ENCODE data around the gene ADA.
A peak's percentile ranks its signal among the peaks of the same experiment; 100 is the strongest.
"Not testable (repeated sequence)": the region's sequence is repeated elsewhere in the genome, so short reads cannot be mapped to it uniquely, and the experiment has no call there.

Gene ADA

DNA sequence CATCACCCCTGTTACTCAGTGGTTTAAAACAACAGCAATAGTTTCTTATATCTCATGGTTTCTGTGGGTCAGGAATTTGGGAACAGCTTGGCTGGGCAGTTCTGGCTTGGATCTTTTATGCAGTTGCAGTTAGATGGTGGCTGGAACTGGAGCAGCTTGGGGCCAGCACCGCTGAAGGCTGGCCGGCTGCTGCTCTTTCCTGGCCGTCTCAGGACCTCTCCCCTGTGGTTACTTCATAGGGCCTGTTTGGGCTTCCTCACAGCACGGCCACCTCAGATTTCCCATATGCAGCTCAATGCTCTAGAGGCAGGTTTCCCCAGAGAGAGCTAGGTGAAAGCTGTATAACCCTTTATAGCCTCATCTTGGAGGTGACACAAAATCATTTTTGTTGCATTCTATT, 53.6 kb downstream of the ADA start:
- DNase-seq = no peak

DNA sequence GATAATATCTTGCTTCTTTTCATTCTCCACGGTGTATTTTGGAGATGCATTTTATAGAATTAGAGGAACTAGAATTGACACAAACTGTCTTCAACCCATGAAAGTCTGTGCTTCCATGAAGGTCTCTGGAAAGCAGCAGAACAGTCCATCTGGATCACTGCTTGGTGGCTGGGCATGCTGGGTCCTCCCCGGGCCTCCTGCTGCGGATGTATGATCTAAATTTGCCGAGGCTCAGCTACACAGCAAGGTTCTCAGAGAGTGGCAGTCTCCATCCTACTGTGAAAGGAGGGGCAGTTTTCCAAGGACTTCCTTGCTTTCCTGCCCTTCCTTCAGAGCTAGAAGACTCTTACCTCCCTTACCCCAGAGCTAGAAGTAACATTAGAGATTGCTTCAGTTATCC, 54.0 kb downstream of the ADA start:
- DNase-seq = no peak

DNA sequence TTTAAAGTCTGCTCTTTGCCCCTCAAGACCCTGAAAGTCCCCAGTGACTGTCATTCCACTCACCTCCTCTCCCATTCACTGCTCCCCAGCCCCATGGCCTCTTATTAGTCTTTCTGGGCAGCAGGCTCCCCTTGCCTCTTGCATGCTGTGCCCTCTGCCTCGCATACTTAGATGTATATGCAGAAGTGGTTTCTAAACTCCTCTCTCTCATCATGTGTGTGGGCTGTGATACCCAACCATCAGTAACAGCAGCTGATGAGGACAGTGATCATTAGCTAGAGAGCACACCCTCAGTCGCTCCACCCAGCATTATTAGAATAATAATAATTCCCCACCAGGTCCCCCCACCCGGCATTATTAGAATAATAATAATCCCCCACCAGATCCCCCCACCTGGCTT, 54.6 kb downstream of the ADA start:
- no peak for DNase-seq

DNA sequence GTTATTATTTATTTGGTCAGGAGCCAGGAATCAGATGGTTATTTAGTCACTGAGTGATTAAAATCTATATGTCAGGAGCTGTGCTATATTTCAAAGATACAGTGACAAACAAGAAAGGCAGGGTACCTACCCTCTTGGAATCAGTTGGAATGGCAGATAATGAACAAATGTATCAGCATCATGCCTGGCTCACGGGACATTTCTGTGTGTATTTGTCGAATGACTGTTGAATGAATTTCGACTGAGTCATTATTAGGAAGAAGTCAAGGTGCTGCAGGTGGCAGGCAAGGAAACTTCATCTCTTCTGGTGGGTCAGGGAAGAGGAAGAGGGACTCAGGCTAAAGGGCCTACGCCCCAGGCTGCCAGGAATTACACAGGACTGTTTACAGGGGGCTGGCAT, 55.5 kb downstream of the ADA start:
- no peak for DNase-seq

DNA sequence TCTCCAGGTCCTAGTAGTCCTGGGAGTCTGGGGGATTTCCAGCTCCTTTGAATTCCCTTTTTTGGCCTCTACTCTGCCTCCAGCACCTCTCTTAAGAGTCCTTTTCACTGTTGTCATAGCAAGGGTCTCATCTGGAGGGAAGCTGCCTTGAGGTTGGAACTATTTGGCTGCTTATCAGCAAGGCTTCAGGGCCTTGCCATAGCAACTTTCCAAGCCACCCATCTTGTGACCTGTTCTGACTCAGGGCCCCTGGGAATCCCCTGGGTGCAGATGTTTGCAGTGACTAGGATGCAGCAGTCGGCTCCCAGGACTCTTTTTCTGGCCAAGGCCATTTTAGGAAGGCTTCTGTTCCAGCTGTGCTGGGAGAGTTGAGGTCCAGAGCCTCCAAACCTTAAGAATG, 56.8 kb downstream of the ADA start:
- no peak for DNase-seq

DNA sequence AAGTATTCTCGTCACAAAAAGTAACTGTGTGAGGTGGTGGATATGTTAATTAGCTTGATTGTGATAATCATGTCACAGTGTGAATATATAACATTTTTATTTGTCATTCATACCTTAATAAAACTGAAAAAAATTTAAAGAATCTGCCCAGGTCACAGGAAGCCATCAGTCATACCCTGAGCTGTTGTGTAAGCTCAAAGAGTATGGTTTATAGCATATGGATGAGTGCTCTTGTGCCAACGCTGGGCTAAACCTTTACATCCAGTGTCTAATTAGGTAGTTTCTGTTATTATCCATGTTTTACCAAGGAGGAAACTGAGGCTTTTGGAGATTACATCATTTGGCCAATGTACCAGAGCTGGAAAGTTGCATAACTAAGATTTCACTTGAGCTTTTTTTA, 57.7 kb downstream of the ADA start:
- DNase-seq = no peak

DNA sequence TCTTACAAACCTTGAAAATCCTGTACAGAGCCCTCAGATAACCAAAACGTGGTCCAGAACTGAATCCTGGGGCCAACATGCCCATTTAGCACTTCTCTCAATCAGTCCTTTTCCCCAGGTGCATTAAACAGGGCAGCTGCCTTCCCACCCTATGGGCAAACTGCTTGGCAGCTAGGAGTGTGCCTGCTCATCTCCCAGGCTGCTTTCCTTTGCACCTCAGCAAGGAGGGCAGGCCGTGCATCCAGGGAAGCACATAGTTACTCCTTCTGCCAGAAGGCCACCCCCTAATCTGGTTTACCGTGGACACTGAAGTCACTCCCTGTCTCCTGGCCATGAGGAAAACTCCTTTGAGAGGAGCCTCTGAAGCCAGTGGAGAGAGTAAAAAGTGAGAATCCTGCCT, 59.1 kb downstream of the ADA start:
- no peak for DNase-seq

DNA sequence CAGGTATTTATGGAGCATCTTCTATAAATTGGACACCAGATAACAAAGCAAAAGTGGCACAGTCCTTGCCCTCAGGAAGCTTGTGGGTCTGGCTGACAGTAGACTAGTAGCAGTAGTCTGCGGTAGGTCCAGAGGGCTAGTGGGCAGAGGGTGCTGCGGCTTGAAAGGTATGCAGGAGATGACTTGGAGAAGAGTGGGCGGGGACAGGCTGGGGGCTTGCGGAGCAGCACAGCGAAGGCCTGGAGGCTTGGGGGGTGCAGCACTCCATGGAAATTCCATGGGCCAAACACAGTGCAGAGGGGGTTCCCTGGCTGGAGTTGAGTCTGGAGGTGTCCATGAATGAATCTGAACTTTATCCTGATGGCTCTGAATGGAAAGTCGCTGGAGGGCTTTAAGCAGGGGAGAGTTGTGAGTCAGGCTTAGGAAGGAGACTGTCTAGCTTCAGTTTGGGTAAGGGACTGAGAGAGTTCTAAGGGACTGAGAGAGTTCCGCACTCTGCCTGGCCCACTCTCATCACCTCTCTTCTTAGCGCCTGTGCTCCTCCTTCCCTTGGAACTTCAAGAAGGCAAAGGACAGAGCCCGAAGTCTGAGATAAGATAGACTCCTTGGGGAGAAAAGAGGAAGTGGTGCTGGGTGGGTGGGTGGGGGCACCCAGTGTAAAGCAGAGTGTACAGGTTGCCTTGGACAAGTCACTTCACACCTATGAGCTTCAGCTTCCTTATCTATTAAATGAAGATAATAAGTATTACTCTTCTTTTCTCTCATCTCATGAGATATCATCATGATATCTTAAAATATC, 60.3 kb downstream of the ADA start:
- no peak for DNase-seq

DNA sequence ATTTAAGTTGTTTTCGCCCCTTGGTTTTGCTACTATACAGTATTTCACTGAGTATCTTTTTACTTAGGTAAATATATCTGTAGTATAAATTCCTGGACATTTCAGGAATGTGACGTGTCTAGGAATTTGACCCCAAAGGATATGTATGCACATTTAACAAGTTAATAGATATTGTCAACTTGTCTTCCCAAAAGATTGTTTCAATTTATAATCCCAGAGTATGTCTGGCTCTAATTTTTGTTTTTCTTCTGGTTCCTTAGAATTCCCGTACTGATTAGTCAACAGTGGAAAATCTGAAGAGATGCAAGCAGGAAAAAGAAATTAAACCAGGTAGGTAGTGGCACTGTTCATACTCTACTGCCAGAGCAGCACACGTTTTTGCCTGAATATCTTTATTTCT, 62.0 kb downstream of the ADA start:
- no peak for DNase-seq

DNA sequence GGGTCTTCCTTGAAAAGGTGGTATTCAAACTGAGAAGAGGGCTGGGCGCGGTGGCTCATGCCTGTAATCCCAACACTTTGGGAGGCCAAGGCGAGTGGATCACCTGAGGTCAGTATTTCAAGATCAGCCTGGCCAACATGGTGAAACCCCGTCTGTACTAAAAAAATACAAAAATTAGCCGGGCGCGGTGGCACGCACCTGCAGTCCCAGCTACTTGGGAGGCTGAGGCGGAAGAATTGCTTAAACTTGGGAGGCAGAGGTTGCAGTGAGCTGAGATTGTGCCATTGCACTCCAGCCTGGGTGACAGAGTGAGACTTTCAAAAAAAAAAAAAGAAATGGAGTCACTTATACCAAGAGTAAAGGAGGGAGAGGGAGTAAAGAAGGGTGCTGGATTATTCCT, 63.2 kb downstream of the ADA start:
- DNase-seq = not testable (repeated sequence)

DNA sequence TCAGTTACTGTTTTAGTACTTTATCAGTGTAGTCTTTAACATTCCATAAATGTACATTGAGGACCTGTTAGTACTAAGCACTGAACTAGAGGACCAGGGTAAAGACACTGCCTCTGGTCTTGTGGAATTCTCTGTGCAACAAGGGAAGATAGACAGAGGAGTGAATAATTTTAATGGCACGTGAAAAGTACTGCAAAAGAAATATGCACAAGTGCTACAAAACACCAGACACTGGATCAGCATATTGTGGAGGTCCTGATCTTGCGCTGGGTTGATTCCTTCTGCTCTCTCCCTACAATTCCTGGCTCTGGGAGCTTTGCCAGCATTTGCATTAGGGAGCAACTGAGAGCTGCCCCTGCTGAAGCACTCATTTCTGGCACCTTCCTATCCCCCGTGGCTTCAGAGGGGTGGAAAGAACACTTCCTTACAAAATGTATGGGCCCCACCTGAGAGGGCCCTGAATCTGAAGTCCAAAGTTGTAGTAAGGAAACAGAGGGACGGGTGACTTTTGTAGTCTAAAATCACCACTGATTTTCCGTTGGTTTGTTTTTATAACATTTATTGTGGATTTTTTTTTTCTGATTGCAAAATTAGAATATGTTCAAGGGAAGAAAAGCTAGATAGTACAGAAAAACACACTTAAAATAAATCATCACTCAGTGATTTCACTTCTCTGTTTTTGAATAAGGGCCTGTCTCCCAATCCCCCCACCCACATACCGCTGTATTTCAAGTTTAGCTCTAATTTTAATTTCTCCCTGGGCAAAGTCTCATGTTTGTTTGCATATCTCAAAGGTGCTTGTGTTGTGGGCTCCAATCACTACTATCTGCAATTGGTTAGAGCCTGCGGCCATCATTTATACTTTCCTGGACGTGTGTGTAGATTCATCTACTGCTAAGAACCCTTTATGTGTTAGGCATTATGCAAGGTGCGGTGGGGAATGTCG, 64.2 kb downstream of the ADA start:
- DNase-seq = peak; percentile 31 to 78

DNA sequence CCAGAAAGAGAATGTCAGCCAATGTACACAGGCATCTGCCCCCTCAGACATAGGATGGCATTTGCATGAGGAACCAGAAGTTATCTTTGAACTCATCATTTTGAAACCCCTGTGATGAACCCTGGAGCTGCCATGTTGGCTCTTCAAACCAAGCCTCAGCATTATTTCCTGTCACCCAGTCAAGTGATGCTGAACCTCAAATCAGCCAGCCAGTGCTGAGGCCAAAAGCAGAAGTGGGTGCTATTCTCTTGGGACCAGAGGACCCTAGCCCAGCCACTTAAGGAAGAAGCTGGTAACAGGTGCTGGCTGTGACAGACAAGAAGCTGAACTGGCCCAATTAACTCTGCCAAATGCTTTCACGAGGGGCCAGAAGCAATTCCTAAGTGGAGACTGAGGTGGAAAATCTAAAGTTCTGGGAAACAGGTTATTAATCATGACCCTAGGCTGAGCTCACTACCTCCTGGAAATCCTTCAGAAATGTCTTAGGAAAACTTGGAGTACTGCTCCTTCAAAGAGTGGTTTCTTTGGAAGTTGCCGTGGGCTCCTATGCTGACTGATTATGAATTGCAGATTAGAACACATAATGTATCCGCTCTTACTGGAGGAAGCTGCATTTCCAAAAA, 65.1 kb downstream of the ADA start:
- DNase-seq = peak in 1 of 2 experiments; percentile 66

DNA sequence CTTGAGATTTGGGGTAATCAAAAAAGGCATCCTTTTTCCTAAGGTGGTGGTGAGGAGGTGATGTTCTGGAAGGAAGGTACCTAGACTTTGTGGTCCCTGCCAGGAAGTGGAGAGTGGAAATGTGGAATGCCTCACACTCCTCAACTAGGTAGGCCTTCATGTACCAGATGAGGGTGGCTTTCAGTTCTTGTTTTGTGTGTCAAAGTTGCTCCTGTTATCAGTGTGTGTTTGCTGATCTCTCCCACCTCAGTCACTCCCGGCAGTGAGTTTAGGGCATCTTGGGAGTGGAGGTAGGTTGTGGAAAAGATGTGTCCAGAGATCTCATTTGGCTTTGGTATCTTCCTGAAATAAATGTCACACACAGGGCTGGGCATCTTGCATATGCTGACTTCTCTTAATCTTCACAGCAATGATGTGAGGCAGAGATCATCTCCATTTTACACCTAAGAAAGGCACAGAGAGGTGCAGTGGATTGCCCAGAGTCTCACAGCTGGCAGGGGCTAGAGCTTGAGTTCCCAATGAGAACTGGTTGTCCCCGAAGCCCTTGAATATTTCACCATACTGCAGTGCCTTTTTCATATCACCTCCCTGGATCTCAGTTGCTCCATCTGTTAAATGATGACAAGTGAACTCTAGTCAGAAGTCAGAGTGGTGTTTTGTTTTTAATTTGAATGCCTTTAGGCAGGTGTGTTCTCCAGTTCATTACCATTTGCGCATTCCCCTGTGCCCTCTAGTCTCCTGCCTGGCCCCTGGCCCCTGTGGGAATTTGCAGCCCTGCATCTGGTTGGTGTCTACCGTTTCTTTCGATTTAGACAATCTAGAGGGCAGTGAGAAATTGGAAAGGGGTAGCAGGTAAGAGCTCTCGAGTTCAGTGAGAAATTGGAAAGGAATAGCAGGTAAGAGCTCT, 66.2 kb downstream of the ADA start:
- peak; percentile 92 to 96 for DNase-seq

DNA sequence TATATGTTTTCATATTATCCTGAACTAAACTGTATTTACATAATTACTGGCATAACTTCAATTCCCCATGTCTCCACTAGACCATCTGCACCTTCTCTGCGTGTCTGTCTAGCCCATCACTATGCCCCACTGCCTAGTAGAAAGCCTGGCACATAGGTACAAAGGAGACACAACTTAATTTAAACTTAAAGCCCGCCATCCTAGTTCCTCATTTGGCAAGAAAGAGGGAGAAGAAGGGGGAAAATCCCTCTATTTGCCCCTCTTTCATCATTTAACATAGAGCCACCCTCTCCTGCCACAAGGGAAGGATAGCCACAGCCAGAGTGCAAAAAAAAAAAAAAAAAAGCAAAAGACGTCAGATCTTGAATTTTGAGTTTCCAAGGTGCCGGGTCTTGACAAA, 67.3 kb downstream of the ADA start:
- peak in 1 of 2 experiments; percentile 50 for DNase-seq

DNA sequence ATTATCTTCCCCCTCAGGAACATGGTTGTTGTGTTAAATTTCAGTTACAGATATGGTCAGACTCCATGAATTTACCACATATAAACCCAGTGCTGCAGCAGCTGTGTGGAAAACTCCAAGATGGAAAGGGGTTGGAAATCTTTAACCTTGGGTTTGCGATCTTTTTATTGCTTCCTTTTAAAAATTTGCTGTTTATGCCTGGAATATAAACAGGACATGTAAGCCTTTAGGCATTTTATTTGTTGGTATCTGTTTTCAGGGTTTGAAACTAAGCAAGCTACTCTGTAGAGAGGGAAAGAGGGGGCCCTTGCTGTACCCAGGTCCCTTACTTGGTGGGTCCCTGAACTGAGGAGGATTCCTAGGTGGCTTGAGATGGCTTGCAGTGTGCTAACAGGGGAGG, 68.3 kb downstream of the ADA start:
- DNase-seq = no peak

DNA sequence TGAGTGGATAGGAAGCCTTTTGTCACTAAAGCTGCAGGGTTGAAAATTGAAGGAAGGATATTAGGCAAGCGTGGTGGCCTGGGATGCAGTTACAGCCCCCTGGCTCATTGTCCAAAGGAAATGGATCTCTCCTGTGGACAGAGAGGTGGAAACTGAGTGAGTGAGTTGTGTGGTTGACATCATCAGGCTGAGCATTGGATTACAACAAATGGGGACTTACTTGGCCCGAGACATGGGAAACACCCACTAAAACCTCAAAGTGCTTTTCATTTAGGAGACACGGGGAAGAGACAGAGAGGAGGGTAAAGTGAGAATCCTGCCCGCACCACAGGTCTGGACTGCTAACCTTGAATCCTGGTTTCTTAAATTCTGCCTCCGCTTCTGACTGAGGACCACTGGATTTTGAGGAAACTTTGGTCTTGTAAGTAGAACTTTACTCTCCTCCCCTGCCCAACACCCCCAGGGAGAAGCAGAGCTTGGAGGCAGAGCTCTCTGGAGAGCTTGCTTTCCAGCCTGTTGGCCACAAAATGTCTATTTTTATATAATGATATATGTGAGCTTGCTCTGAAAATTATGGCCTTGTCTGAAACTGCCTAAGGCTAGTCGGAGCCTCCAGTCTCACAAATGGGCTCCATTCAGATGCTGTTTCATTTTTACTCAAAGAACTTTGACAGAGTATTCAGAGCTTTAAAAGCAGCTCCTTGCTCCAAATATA, 69.0 kb downstream of the ADA start, which contains the start of gene PKIG:
Gene PKIG, plus strand, starts transcription at position 269 of the 715 bp plus-strand sequence. CDS start 31,978 bp downstream, outside the sequence.
- no peak for DNase-seq

DNA sequence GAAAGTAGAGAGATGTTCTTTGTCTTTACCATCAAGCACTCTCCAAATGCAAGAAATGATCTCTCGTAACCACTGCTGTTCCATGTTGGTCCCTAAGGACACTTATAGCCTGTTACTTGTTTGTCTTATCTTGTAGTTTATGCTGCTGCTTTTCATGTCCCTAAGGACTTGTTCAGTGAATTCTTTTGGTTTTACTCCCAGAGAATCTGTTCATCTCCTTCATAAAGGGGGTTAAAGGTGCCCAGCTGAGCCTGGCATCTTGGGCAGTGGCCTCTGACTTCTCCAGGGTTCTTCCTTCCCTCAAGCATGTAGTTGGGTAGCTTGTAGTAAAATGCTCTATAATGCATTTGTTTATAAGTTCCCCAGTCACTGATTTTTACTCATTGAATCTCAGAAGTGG, 70.0 kb downstream of the ADA start:
- no peak for DNase-seq

DNA sequence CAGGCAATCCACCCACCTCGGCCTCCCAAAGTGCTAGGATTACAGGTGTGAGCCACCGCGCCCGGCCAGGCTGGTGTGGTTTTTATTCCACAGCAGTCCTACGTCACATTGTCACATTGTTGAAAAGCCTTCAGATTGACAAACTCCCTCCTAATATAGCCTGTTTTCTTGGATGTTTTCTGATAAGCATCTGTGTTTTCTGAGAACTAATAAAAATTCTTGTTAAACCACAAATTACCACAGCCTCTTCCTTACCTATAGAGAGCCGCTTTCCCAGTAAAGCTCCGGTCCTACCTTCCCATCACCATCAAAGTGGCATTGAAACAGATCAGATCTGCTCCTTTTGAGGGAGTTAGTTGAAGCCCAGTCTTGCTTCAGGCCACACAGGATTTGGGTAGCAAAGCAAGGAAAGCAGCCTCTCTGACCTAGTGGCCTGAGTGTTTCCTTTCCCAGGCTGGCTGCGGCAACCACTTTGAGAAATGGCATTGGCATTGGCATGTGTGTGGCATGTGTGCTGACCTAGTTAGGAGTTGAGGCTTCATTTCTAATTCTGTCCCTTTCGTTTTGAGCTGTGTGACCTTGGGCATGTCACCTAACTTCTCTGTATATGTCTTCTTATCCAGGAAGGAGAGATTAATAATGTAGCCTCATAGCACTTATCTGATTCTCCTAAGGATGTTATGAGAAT, 70.8 kb downstream of the ADA start:
- DNase-seq = no peak

DNA sequence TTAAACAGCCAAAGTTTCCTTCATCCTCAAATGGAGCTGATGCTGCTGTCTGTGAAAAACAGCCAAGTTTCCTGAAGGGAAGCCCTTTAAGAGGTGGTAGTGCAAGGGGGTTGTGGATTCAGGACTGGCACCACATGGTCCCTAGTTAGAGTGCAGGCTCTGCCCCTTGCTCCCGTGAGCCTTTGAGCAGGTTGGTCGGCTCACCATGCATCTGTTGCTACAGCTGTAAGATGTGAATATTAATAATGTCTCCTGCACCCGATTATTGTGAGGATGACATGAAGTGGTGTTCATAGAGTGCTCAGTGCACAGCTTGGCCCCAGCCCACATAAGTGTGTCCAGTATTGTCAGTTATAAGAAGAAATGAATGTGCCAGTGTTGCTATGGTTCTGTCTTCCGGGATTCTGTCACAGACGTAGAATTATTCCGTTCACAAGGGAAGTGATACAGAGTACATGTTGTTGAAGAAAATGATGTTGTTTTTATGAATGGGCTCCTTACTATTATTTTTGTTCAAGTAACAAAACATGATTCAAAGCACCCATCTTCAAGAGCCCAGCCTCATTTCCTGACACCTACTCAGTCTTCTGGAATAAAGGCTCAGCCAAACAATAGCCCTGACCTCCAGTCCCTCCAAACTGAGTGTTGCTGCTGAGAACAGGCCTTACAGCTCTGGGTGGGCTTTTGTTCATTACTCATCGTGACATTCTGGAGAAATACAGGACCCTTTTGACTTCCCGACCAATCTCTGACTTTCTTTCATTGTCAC, 72.0 kb downstream of the ADA start:
- DNase-seq = no peak

DNA sequence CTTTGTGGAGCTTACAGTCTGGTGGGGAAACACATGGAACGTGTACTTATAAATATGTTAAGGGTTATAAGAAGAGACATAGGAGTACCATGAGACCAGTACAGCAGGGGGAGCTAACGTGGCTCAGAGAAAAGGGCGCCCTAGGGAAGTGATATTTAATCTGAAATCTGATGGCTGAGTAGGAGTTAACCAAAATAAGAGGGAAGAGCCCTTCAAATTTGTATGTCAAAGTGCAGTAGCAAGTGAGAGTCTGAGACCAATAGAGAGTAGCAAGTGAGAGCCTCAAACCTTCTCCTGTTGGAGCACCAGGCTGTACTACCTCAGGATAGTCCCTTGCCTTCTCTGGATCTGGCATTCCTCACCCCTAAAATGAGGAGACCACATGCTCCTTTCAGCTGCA, 75.2 kb downstream of the ADA start:
- DNase-seq = peak in 1 of 2 experiments; percentile 34
